ENCODE results near the gene ACTN1.

DNA sequence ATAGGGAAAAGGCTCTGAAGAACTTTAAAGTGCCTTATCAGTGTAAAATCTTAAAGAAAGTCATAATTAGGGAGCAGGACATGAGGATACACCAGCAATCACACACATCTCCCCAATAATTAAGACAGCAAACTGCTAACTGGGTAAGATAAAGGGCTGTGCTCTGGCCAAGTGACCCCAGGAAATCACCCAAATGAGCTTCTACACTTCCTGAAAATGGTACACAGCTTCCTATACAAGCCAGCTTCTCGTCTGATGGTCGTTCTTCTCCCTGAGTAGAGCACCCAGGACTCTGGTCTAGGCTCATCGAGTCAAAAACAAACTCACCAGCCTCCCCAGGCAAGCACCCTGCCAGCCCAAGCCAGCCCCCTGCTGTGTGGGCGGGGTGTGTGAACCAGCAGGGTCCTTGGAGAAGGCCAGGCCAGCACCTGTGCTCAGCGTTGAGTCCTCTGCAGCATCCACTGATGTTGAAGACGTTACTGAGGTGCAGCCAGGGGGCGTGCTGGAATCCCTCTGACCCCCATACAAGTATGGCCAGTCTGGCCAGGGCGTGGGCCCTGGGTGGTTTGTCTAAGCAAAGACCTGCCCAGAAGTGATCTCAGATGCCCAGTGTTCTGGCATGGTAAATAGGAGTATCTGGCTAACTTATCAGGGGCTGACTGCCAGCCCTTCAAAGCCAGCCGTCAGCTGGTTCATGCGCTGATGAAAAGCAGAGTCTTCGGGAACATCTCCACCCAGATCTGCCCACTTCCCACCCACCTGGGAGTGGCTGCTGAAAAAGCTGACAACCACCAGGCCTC, 41.4 kb downstream of the ACTN1 start:
- TF ChIP-seq, protein P1, sequence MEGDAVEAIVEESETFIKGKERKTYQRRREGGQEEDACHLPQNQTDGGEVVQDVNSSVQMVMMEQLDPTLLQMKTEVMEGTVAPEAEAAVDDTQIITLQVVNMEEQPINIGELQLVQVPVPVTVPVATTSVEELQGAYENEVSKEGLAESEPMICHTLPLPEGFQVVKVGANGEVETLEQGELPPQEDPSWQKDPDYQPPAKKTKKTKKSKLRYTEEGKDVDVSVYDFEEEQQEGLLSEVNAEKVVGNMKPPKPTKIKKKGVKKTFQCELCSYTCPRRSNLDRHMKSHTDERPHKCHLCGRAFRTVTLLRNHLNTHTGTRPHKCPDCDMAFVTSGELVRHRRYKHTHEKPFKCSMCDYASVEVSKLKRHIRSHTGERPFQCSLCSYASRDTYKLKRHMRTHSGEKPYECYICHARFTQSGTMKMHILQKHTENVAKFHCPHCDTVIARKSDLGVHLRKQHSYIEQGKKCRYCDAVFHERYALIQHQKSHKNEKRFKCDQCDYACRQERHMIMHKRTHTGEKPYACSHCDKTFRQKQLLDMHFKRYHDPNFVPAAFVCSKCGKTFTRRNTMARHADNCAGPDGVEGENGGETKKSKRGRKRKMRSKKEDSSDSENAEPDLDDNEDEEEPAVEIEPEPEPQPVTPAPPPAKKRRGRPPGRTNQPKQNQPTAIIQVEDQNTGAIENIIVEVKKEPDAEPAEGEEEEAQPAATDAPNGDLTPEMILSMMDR (IDR thresholded peaks at IDR 0.05): peak in 1 of 3 experiments; percentile 30
- peak; percentile 73 to 80 for TF ChIP-seq POLR2AphosphoS5 (IDR thresholded peaks at IDR 0.05; ENCODE audit: insufficient read depth in 1 of 2, low read depth in 1 of 2)
